ENCODE data around the gene SVIL.

SVIL gene

GRCh38 chr10:29667191-29667590 lies 32.4 kb upstream of the SVIL start:
- peaks cover 21% of the 10 kb centered on the region; the same call in 1 of the 2 replicates for H3K4me1 ChIP-seq (ENCODE audit: control insufficient read depth, insufficient read depth, low read length)
- H3K9ac ChIP-seq (ENCODE audit: low read length): no peak overlapping the region
- H3K27ac ChIP-seq (ENCODE audit: low read depth, low read length): peak overlapping the region; percentile 43; the same call in 1 of the 2 replicates
- no peaks in the 10 kb centered on the region for H3K36me3 ChIP-seq (ENCODE audit: control insufficient read depth, insufficient read depth, low read length)
- H3K9me3 ChIP-seq (ENCODE audit: control insufficient read depth, insufficient read depth, low read depth, low read length): no peaks in the 10 kb centered on the region
- no peak overlapping the region for H3K4me3 ChIP-seq (ENCODE audit: low read depth, low read length)
- H3K27me3 ChIP-seq (ENCODE audit: control insufficient read depth, insufficient read depth, low read length): no peaks in the 10 kb centered on the region

DNA sequence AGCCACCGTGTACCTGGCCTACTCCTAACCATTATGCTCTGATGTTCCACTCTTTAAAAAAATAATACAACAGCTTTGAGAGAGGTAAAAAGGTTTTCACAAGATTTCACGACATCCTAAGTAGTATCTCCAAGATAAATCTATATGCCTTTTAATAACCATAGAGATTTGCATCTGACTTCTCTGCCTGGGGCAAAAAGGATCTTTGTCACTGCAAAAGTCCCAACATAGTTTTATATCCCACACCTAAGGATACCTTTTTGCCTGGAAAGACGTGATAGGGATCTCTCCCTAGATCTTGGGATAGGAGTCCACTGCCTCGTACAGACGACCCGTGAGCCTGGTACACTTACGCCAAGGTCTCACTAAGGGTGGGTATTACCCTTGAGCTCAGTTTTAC lies 31.4 kb upstream of the SVIL start:
- no peak overlapping the region for H3K9ac ChIP-seq (ENCODE audit: low read length)
- no peak overlapping the region for H3K27ac ChIP-seq (ENCODE audit: low read depth, low read length)
- H3K27me3 ChIP-seq (ENCODE audit: control insufficient read depth, insufficient read depth, low read length): no peaks in the 10 kb centered on the region
- no peaks in the 10 kb centered on the region for H3K36me3 ChIP-seq (ENCODE audit: control insufficient read depth, insufficient read depth, low read length)
- H3K4me1 ChIP-seq (ENCODE audit: control insufficient read depth, insufficient read depth, low read length): peaks cover 30% of the 10 kb centered on the region
- H3K4me3 ChIP-seq (ENCODE audit: low read depth, low read length): no peak overlapping the region
- H3K9me3 ChIP-seq (ENCODE audit: control insufficient read depth, insufficient read depth, low read depth, low read length): no peaks in the 10 kb centered on the region

DNA sequence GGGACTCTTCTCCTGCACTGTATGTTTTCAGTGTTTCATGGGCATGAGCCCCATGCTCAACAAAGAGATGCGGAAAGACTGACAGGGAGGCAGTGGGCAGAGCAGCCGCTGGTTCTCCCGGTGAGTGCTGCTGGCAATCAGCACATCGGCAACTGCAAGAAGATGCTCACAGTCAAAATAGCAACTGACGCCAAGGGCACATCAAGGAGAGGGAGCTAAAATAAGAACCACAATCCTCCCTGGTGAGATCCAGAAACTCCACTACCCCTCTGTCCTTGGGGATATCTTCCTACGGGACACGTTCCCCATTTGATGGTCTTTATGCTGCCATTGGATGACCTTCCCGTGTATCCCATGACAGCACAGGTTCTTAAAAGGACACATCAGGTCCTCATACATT lies 28.9 kb upstream of the SVIL start:
- no peak overlapping the region for H3K27ac ChIP-seq (ENCODE audit: low read depth, low read length)
- no peaks in the 10 kb centered on the region for H3K27me3 ChIP-seq (ENCODE audit: control insufficient read depth, insufficient read depth, low read length)
- no peaks in the 10 kb centered on the region for H3K36me3 ChIP-seq (ENCODE audit: control insufficient read depth, insufficient read depth, low read length)
- H3K9me3 ChIP-seq (ENCODE audit: control insufficient read depth, insufficient read depth, low read depth, low read length): no peaks in the 10 kb centered on the region
- H3K4me3 ChIP-seq (ENCODE audit: low read depth, low read length): no peak overlapping the region
- no peak overlapping the region for H3K9ac ChIP-seq (ENCODE audit: low read length)
- H3K4me1 ChIP-seq (ENCODE audit: control insufficient read depth, insufficient read depth, low read length): peaks cover 40% of the 10 kb centered on the region

DNA sequence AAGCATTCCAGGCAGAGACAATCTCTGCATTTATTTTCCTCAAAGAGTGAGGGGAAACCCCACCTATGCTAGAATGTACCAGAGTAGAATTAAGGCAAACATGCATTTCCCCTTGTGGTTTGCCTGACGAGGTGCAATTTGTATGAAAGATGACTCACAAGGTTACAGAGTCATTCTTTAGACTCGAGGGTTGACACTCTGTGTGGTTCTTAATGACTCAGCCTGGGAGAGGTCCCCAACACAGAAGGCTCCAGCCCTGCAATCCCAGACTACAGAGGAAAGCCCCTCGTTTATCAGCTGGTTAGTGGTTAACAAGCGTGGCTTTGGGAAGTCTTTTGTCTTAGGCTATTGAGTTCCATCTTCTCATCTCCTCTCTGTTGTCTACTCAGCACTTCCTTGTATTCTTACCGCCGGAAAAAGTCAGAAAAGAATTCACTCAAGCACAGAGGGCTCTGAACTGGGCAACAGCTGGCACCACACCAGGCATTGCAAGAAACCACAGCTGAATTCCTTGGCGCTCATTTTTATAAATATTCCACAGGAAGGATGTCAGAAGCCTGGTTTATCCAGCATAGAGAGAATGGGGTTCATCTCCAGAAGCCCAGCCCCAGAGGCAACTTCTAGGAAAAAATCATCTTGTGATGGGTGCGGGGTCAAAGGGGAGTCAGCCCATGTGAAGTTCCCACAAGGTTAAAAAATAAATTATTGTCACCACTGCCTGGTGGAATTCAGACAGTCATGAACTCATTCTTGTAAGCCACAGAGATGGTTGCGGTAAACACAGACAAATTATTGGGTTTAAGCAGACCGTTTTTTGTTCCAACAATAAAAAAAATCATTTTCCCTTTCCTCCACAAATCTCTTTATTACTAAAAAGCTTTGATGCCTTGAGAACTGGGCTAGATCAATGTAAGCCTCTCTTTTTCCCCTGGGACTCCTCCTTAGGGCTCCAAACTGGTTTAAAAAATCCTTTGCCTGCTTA lies 24.5 kb upstream of the SVIL start:
- Histone ChIP-seq H3K9me3 (ENCODE audit: control insufficient read depth, insufficient read depth, low read depth, low read length) (peaks cover 12% of the 10 kb centered on the region; the same call in 1 of the 2 replicates), H3K9ac (ENCODE audit: low read length) (no peak overlapping the region), H3K4me3 (ENCODE audit: low read depth, low read length) (no peak overlapping the region), H3K4me1 (ENCODE audit: control insufficient read depth, insufficient read depth, low read length) (peaks cover 22% of the 10 kb centered on the region), H3K27me3 (ENCODE audit: control insufficient read depth, insufficient read depth, low read length) (no peaks in the 10 kb centered on the region), H3K27ac (ENCODE audit: low read depth, low read length) (0 out of 2 replicates have a peak overlapping the region, but pooled peaks have one; percentile 22), H3K36me3 (ENCODE audit: control insufficient read depth, insufficient read depth, low read length) (peaks cover 23% of the 10 kb centered on the region)

DNA sequence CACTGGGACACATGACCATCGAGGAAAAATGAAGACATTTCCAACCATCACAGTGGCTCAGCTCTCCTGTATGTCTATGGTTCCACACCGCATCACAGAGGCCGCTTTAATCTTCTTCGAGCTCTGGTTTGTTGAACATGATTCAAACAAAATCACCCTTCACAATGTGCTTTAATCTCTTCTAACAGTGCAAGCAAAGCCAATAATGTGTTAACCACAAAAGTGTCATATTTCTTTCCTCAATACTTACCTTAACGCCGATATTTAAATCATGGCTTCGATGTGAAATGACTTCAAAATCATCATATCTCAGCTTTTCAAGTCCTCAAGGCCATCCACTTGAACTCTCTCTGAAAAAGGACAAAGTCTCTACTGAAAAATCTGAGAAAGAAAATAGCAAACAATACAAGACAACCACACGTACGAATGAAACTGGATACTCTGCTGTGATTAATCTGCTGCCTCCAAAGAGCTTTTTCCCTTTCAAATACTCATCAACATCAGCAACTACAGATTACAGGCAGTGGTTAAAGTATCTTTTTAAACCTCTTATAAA lies 23.0 kb upstream of the SVIL start:
- Histone ChIP-seq H3K9me3 (ENCODE audit: control insufficient read depth, insufficient read depth, low read depth, low read length) (peaks cover 12% of the 10 kb centered on the region; the same call in 1 of the 2 replicates), H3K36me3 (ENCODE audit: control insufficient read depth, insufficient read depth, low read length) (peaks cover 23% of the 10 kb centered on the region), H3K4me1 (ENCODE audit: control insufficient read depth, insufficient read depth, low read length) (peaks cover 22% of the 10 kb centered on the region), H3K27ac (ENCODE audit: low read depth, low read length) (no peak overlapping the region), H3K27me3 (ENCODE audit: control insufficient read depth, insufficient read depth, low read length) (no peaks in the 10 kb centered on the region), H3K9ac (ENCODE audit: low read length) (no peak overlapping the region), H3K4me3 (ENCODE audit: low read depth, low read length) (no peak overlapping the region)

DNA sequence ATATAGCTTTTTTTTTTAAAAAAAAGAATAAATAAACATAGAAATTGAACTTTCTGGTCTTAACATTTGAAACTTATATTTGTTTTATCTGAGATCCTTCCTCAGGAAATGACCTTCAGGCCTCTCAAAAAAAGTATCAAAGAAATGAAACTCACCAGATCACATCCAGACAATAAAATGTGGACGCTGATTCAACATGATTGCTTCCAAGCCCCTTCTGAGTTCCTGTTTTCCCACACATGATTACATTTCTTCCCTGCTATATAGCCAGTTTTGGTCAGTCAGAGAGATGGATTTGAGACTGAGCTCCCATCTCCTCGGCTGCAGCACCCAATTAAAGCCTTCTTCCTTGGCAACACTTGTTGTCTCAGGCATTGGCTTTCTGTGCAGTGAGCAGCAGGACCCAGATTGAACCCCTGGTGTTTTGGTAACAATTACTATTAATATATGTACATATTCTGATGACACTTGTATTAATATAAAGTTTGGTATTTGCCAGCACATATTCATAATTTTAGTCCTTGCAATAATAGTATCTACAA lies 21.8 kb upstream of the SVIL start:
- Histone ChIP-seq H3K9me3 (ENCODE audit: control insufficient read depth, insufficient read depth, low read depth, low read length) (peaks cover 12% of the 10 kb centered on the region; the same call in 1 of the 2 replicates), H3K27me3 (ENCODE audit: control insufficient read depth, insufficient read depth, low read length) (no peaks in the 10 kb centered on the region), H3K36me3 (ENCODE audit: control insufficient read depth, insufficient read depth, low read length) (peaks cover 23% of the 10 kb centered on the region), H3K4me1 (ENCODE audit: control insufficient read depth, insufficient read depth, low read length) (peaks cover 13% of the 10 kb centered on the region; the same call in 1 of the 2 replicates), H3K4me3 (ENCODE audit: low read depth, low read length) (no peak overlapping the region), H3K27ac (ENCODE audit: low read depth, low read length) (no peak overlapping the region), H3K9ac (ENCODE audit: low read length) (no peak overlapping the region)

DNA sequence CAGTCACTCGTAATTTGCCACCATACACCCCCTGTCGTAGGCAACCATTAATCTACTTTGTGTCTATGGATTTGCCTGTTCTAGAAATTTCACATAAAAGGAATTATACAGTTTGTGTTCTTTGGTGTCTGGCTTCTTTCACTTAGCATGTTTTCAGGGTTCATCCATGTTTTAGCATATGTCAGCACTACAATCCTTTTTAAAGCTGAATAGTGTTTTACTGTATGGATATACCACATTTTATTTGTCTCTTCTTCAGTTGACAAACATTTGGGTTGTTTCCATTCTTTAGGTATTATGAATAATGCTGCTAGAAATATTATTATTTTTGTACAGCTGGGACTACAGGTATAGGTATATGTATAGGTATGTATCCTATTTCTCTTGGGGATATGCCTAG lies 17.4 kb upstream of the SVIL start:
- Histone ChIP-seq H3K9me3 (ENCODE audit: control insufficient read depth, insufficient read depth, low read depth, low read length) (peaks cover 7% of the 10 kb centered on the region; the same call in 1 of the 2 replicates), H3K36me3 (ENCODE audit: control insufficient read depth, insufficient read depth, low read length) (peaks cover 14% of the 10 kb centered on the region), H3K4me1 (ENCODE audit: control insufficient read depth, insufficient read depth, low read length) (0 out of 2 replicates have a peak, but pooled peaks cover 9% of the 10 kb centered on the region), H3K4me3 (ENCODE audit: low read depth, low read length) (no peak overlapping the region), H3K27me3 (ENCODE audit: control insufficient read depth, insufficient read depth, low read length) (no peaks in the 10 kb centered on the region), H3K9ac (ENCODE audit: low read length) (no peak overlapping the region), H3K27ac (ENCODE audit: low read depth, low read length) (no peak overlapping the region)

DNA sequence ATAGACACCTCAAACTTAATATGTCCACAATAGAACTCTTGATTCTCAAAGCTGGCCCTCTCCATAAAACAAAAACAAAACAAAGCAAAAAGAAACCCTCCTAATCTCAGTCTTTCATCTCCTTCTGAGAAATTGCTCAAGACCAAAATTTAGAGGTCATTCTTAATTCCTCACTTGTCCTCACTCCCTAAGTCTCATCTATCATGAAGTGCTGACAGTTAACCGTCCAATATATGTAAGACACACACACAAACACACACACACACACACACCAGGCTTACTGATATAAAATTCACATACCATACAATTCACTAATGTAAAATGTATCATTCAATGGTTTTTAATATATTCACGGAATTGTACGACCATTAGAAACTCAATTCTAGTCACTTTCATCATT lies 17.0 kb upstream of the SVIL start:
- H3K9me3 ChIP-seq (ENCODE audit: control insufficient read depth, insufficient read depth, low read depth, low read length): peaks cover 3% of the 10 kb centered on the region; the same call in 1 of the 2 replicates
- no peak overlapping the region for H3K27ac ChIP-seq (ENCODE audit: low read depth, low read length)
- H3K4me1 ChIP-seq (ENCODE audit: control insufficient read depth, insufficient read depth, low read length): peaks cover 12% of the 10 kb centered on the region; the same call in 1 of the 2 replicates
- H3K9ac ChIP-seq (ENCODE audit: low read length): no peak overlapping the region
- no peaks in the 10 kb centered on the region for H3K27me3 ChIP-seq (ENCODE audit: control insufficient read depth, insufficient read depth, low read length)
- H3K4me3 ChIP-seq (ENCODE audit: low read depth, low read length): no peak overlapping the region
- H3K36me3 ChIP-seq (ENCODE audit: control insufficient read depth, insufficient read depth, low read length): peaks cover 10% of the 10 kb centered on the region

GRCh38 chr10:29650552-29650944 lies 15.8 kb upstream of the SVIL start:
- peaks cover 12% of the 10 kb centered on the region; the same call in 1 of the 2 replicates for H3K4me1 ChIP-seq (ENCODE audit: control insufficient read depth, insufficient read depth, low read length)
- no peak overlapping the region for H3K27ac ChIP-seq (ENCODE audit: low read depth, low read length)
- H3K36me3 ChIP-seq (ENCODE audit: control insufficient read depth, insufficient read depth, low read length): peaks cover 3% of the 10 kb centered on the region; the same call in 1 of the 2 replicates
- H3K27me3 ChIP-seq (ENCODE audit: control insufficient read depth, insufficient read depth, low read length): no peaks in the 10 kb centered on the region
- no peaks in the 10 kb centered on the region; the same call in 1 of the 2 replicates for H3K9me3 ChIP-seq (ENCODE audit: control insufficient read depth, insufficient read depth, low read depth, low read length)
- no peak overlapping the region for H3K9ac ChIP-seq (ENCODE audit: low read length)
- H3K4me3 ChIP-seq (ENCODE audit: low read depth, low read length): no peak overlapping the region

GRCh38 chr10:29649561-29650551 lies 15.1 kb upstream of the SVIL start:
- Histone ChIP-seq H3K9me3 (ENCODE audit: control insufficient read depth, insufficient read depth, low read depth, low read length) (no peaks in the 10 kb centered on the region; the same call in 1 of the 2 replicates), H3K4me3 (ENCODE audit: low read depth, low read length) (no peak overlapping the region), H3K27me3 (ENCODE audit: control insufficient read depth, insufficient read depth, low read length) (no peaks in the 10 kb centered on the region), H3K36me3 (ENCODE audit: control insufficient read depth, insufficient read depth, low read length) (no peaks in the 10 kb centered on the region), H3K9ac (ENCODE audit: low read length) (no peak overlapping the region), H3K4me1 (ENCODE audit: control insufficient read depth, insufficient read depth, low read length) (peaks cover 12% of the 10 kb centered on the region; the same call in 1 of the 2 replicates), H3K27ac (ENCODE audit: low read depth, low read length) (no peak overlapping the region)

All from HUES6 (cell line).